Uterus (tissue), 4 donors: ENCODE measurements around the gene EFHC1. TPM values are rescaled to one million over a fixed set of nuclear protein-coding genes. Genes with fewer than 3 reads are reported as not detected.

Experiments used
- DNase-seq, 2 donors: peaks; one replicate each; pipeline ENCODE4 v3.0.0-alpha.2; 2019 to 2020
- H3K27ac ChIP-seq, 2 donors: fragments of 200-600 bp; sonication (generic); 1 replicate in 1 of 2; 2 replicates in 1 of 2; pipeline ENCODE4 v1.5.1; 2016 to 2018
- H3K27me3 ChIP-seq, 2 donors: fragments of 200-600 bp; sonication (generic); one replicate each; pipeline ENCODE4 v1.5.1; 2018 to 2019; ENCODE audit warnings: control low read depth in 1 of 2
- H3K36me3 ChIP-seq, 2 donors: fragments of 200-600 bp; sonication (generic); one replicate each; pipeline ENCODE4 v1.5.1; 2019; ENCODE audit warnings: control low read depth in 1 of 2
- H3K4me1 ChIP-seq, 2 donors: fragments of 200-600 bp; sonication (generic); one replicate each; pipeline ENCODE4 v1.5.1; 2018 to 2019; ENCODE audit warnings: control low read depth in 1 of 2
- H3K4me3 ChIP-seq, 2 donors: fragments of 200-600 bp; sonication (generic); 1 replicate in 1 of 2; 2 replicates in 1 of 2; pipeline ENCODE4 v1.5.1; 2018 to 2019; ENCODE audit warnings: mild to moderate bottlenecking in 1 of 2
- H3K9me3 ChIP-seq, 2 donors: fragments of 200-600 bp; sonication (generic); one replicate each; pipeline ENCODE4 v1.5.1; 2019; ENCODE audit warnings: control low read depth in 1 of 2
- POLR2A ChIP-seq, 2 donors: fragments of 450-650 bp; IDR thresholded peaks; one replicate each; pipeline ENCODE4 v1.6.1; 2016; ENCODE audit warnings: antibody characterized with exemption in 2 of 2, mild to moderate bottlenecking in 1 of 2, moderate library complexity in 1 of 2
- intact Hi-C: fragments of 100-400 bp; cut with DNase I; formaldehyde crosslinking; loops from one replicate; pipeline ENCODE4 v1.15.1; 2023; ENCODE audit warnings: low total_unique reads
- total RNA-seq, 4 donors: library from RNA; depleted of rRNA in 3 of 4; stranded (reverse); fragments of >200 nt in 3 of 4; gene quantifications; one replicate each; pipeline versions ENCODE4 v1.1.0 to v1.2.4, GENCODE V29; 2014 to 2023
- TF ChIP-seq, protein P1 (sequence below), 4 experiments: fragments of 200-600 bp in 2 of 4; fragments of 450-650 bp in 2 of 4; sonication (generic) in 2 of 4; IDR thresholded peaks; one replicate each; pipeline ENCODE4 v1.5.1; 2016 to 2019; ENCODE audit warnings: antibody characterized with exemption in 4 of 4, mild to moderate bottlenecking in 2 of 4, moderate library complexity in 1 of 4
- donor health status: DM: yes; HTN: yes; CAD: no.

EFHC1 gene
- total RNA-seq, 4 donors from 2014 or later, result 15.6 to 63.0 (median 29.5) TPM

- intact Hi-C loops, result no loop called here
- H3K4me3 ChIP-seq, result no peak overlapping the region
- no peak for DNase-seq
- no peaks in the 10 kb centered on the region for H3K9me3 ChIP-seq
- peak overlapping the region; percentile 53 to 56 for H3K27ac ChIP-seq
- no peaks in the 10 kb centered on the region for H3K36me3 ChIP-seq
- H3K27me3 ChIP-seq, result no peaks in the 10 kb centered on the region
- peaks cover 3 to 26% of the 10 kb centered on the region in 2 donors for H3K4me1 ChIP-seq
- TF ChIP-seq, protein P1, sequence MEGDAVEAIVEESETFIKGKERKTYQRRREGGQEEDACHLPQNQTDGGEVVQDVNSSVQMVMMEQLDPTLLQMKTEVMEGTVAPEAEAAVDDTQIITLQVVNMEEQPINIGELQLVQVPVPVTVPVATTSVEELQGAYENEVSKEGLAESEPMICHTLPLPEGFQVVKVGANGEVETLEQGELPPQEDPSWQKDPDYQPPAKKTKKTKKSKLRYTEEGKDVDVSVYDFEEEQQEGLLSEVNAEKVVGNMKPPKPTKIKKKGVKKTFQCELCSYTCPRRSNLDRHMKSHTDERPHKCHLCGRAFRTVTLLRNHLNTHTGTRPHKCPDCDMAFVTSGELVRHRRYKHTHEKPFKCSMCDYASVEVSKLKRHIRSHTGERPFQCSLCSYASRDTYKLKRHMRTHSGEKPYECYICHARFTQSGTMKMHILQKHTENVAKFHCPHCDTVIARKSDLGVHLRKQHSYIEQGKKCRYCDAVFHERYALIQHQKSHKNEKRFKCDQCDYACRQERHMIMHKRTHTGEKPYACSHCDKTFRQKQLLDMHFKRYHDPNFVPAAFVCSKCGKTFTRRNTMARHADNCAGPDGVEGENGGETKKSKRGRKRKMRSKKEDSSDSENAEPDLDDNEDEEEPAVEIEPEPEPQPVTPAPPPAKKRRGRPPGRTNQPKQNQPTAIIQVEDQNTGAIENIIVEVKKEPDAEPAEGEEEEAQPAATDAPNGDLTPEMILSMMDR (IDR thresholded peaks at IDR 0.05), result no peak
- no peak for TF ChIP-seq POLR2A (IDR thresholded peaks at IDR 0.05)
Observed at GRCh38 chr6:52544602-52545405, 124.7 kb downstream of the EFHC1 start.

- DNase-seq, result no peak
- H3K27ac ChIP-seq, result peak overlapping the region; percentile 53 to 56
- intact Hi-C loops, result no loop called here
- no peak overlapping the region for H3K4me3 ChIP-seq
- H3K9me3 ChIP-seq, result no peaks in the 10 kb centered on the region
- H3K36me3 ChIP-seq, result no peaks in the 10 kb centered on the region
- H3K27me3 ChIP-seq, result no peaks in the 10 kb centered on the region
- TF ChIP-seq, protein P1 (IDR thresholded peaks at IDR 0.05), result no peak
- no peak for TF ChIP-seq POLR2A (IDR thresholded peaks at IDR 0.05)
- peaks cover 3 to 26% of the 10 kb centered on the region in 2 donors for H3K4me1 ChIP-seq
Observed at GRCh38 chr6:52545406-52546119, 125.4 kb downstream of the EFHC1 start.

GRCh38 chr6:52546192-52546591, 126.0 kb downstream of the EFHC1 start:
- Histone ChIP-seq H3K27me3 (no peaks in the 10 kb centered on the region), H3K9me3 (no peaks in the 10 kb centered on the region), H3K36me3 (no peaks in the 10 kb centered on the region), H3K4me1 (peaks cover 3 to 26% of the 10 kb centered on the region in 2 donors), H3K4me3 (no peak overlapping the region), H3K27ac (no peak overlapping the region)
- no peak for TF ChIP-seq POLR2A (IDR thresholded peaks at IDR 0.05)
- TF ChIP-seq, protein P1 (IDR thresholded peaks at IDR 0.05), result no peak
- intact Hi-C loops, result no loop called here
- DNase-seq, result no peak

DNA sequence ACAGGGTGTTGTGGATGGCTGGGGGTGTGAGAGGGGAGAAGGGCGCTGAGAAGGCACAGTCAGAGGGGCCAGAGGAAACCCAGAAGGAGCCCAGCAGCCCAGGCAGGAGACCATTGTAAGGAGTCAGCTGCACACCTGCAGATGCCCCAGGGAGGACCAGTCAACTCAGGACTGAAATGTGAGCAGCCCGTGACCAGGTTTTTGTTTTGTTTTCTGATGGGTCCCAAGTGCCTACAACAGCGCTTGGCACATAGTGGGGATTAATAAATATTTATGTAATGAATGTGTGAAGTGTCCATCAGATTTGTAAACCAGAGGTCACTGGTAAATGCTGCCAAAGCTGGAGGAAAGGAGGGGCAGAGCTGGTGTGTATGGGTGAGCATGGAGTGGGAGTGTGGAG, 126.5 kb downstream of the EFHC1 start:
- intact Hi-C loops, result no loop called here
- Histone ChIP-seq H3K9me3 (no peaks in the 10 kb centered on the region), H3K27ac (no peak overlapping the region), H3K36me3 (no peaks in the 10 kb centered on the region), H3K27me3 (no peaks in the 10 kb centered on the region), H3K4me3 (no peak overlapping the region), H3K4me1 (peaks cover 3 to 26% of the 10 kb centered on the region in 2 donors)
- no peak for DNase-seq
- TF ChIP-seq POLR2A (IDR thresholded peaks at IDR 0.05), result no peak

- Histone ChIP-seq H3K9me3 (no peaks in the 10 kb centered on the region), H3K4me3 (no peak overlapping the region), H3K27me3 (no peaks in the 10 kb centered on the region), H3K27ac (no peak overlapping the region), H3K36me3 (no peaks in the 10 kb centered on the region), H3K4me1 (peaks cover 3 to 26% of the 10 kb centered on the region in 2 donors)
- intact Hi-C loops, result no loop called here
- TF ChIP-seq POLR2A (IDR thresholded peaks at IDR 0.05), result no peak
- TF ChIP-seq, protein P1 (IDR thresholded peaks at IDR 0.05), result no peak
- DNase-seq, result no peak
Observed at GRCh38 chr6:52547647-52548352, 127.7 kb downstream of the EFHC1 start.
